Right lobe of liver (tissue), 6 donors: Measurements from ENCODE around the gene EFNA3. TPM values are rescaled to one million over a fixed set of nuclear protein-coding genes. Genes with fewer than 3 reads are reported as not detected.
"Not testable (repeated sequence)": the region's sequence is repeated elsewhere in the genome, so short reads cannot be mapped to it uniquely, and the experiment has no call there.

Source experiments
- ATAC-seq, 4 donors: fragments of 200-7000 bp; cut with Tn5 transposase; one replicate each; pipeline ENCODE4 v1.9.1; 2020; ENCODE audit warnings: mild to moderate bottlenecking in 4 of 4, moderate library complexity in 4 of 4
- DNase-seq, 3 donors: peaks; one replicate each; pipeline ENCODE4 v3.0.0-alpha.2; 2020
- H3K27ac ChIP-seq, 3 donors: fragments of 200-600 bp; one replicate each; pipeline ENCODE4 v1.8.0; 2022
- H3K27me3 ChIP-seq, 2 donors: fragments of 200-600 bp; one replicate each; pipeline ENCODE4 v1.8.0; 2022
- H3K36me3 ChIP-seq, 4 donors: fragments of 200-600 bp; sonication (generic) in 1 of 4; one replicate each; pipeline versions ENCODE4 v1.5.1 to v1.8.0; 2017 to 2022; ENCODE audit warnings: control low read depth in 1 of 4
- H3K4me1 ChIP-seq, 4 donors: fragments of 200-600 bp; sonication (generic) in 1 of 4; one replicate each; pipeline versions ENCODE4 v1.5.1 to v1.8.0; 2017 to 2022; ENCODE audit warnings: control low read depth in 1 of 4
- H3K4me3 ChIP-seq, 3 donors: fragments of 200-600 bp; one replicate each; pipeline ENCODE4 v1.8.0; 2022
- H3K9me3 ChIP-seq, 4 donors: fragments of 200-600 bp; sonication (generic) in 1 of 4; one replicate each; pipeline versions ENCODE4 v1.5.1 to v1.8.0; 2017 to 2022; ENCODE audit warnings: control low read depth in 1 of 4
- CTCF ChIP-seq, 4 donors: fragments of 200-600 bp in 3 of 4; fragments of 450-650 bp in 1 of 4; IDR thresholded peaks; one replicate each; pipeline versions ENCODE4 v1.5.1 to v1.8.0; 2016 to 2022; ENCODE audit warnings: antibody characterized with exemption in 4 of 4, mild to moderate bottlenecking in 2 of 4
- POLR2A ChIP-seq: fragments of 450-650 bp; IDR thresholded peaks from one replicate; pipeline ENCODE4 v1.6.1; 2017; ENCODE audit warnings: antibody characterized with exemption, mild to moderate bottlenecking
- WGBS: methylation state at CpG from one replicate; pipeline ENCODE4 v1.1.6; 2018; ENCODE audit warnings: low coverage, low lambda C conversion rate; ENCODE audit not compliant: insufficient coverage; ENCODE audit errors: missing lambda C conversion rate; 5-methylcytosine and 5-hydroxymethylcytosine counted together
- intact Hi-C, 2 donors: fragments of 100-400 bp; cut with DNase I; formaldehyde crosslinking; loops; one replicate each; pipeline versions ENCODE4 v1.11.2 to v1.14.1; 2022
- total RNA-seq, 6 experiments: library from RNA; depleted of rRNA in 2 of 6; stranded (reverse); fragments of >200 nt in 2 of 6; fragmentation: NEBNext Ultra II Directional in 3 of 6; extraction: Animal tissue kit (Norgen Biotek cat#: 25700) in 3 of 6; gene quantifications; one replicate each; pipeline versions ENCODE4 v1.1.0 to v1.2.4, GENCODE V29; 2016 to 2023
- donor health status: DM: no; HTN: yes; CAD: no.
- donor health status: DM: no; HTN: no; CAD: no.
- donor health status: DM: no; HTN: no; CAD: no.
- donor health status: DM: no; HTN: yes; CAD: no.
- donor health status: DM: no; HTN: yes; CAD: no.

Gene EFNA3
- total RNA-seq, 6 experiments from 2014 or later, result 0.26 to 4.0 (median 2.5) TPM

- H3K9me3 ChIP-seq, result no peaks in the 10 kb centered on the region
- no peak overlapping the region for H3K4me3 ChIP-seq
- no peaks in the 10 kb centered on the region for H3K36me3 ChIP-seq
- no peak for ATAC-seq
- TF ChIP-seq CTCF (IDR thresholded peaks at IDR 0.05) (no peak), POLR2A (no peak)
- intact Hi-C loops, result no loop called here
- peaks cover 0 to 22% (median 7%) of the 10 kb centered on the region in 4 donors for H3K4me1 ChIP-seq
- no peaks in the 10 kb centered on the region for H3K27me3 ChIP-seq
- DNase-seq, result no peak
- 66% methylated on average over 8 of the region's 8 CpGs for WGBS
- no peak overlapping the region for H3K27ac ChIP-seq
Measured at GRCh38 chr1:155110826-155111225, 32.2 kb downstream of the EFNA3 start.

GRCh38 chr1:155113450-155113980, 34.9 kb downstream of the EFNA3 start:
- Histone ChIP-seq H3K27ac (no peak overlapping the region), H3K36me3 (no peaks in the 10 kb centered on the region), H3K4me3 (no peak overlapping the region), H3K27me3 (no peaks in the 10 kb centered on the region), H3K9me3 (no peaks in the 10 kb centered on the region), H3K4me1 (no peaks in the 10 kb centered on the region)
- WGBS, result 60% methylated on average over 3 of the region's 5 CpGs
- intact Hi-C loops, result no loop called here
- ATAC-seq (no peak), DNase-seq (no peak)
- TF ChIP-seq POLR2A (no peak), CTCF (IDR thresholded peaks at IDR 0.05) (no peak)

- H3K4me3 ChIP-seq, result no peak overlapping the region
- H3K4me1 ChIP-seq, result no peaks in the 10 kb centered on the region
- no peak overlapping the region for H3K27ac ChIP-seq
- intact Hi-C loops, result no loop called here
- no peak for TF ChIP-seq CTCF (IDR thresholded peaks at IDR 0.05)
- no peak for TF ChIP-seq POLR2A
- H3K9me3 ChIP-seq, result no peaks in the 10 kb centered on the region
- DNase-seq (peak in 1 of 3 donors; percentile 35), ATAC-seq (peak in 1 of 4 donors; percentile 13)
- WGBS, result 80% methylated on average over 3 of the region's 5 CpGs
- no peaks in the 10 kb centered on the region for H3K27me3 ChIP-seq
- no peaks in the 10 kb centered on the region for H3K36me3 ChIP-seq
Measured at GRCh38 chr1:155116113-155116764, 37.6 kb downstream of the EFNA3 start.

GRCh38 chr1:155117610-155118009, 39.0 kb downstream of the EFNA3 start:
- no peaks in the 10 kb centered on the region for H3K27me3 ChIP-seq
- intact Hi-C loops, result no loop called here
- no peaks in the 10 kb centered on the region for H3K4me1 ChIP-seq
- DNase-seq, result peak in 1 of 3 donors; percentile 11
- H3K9me3 ChIP-seq, result no peaks in the 10 kb centered on the region
- H3K27ac ChIP-seq, result no peak overlapping the region
- H3K36me3 ChIP-seq, result no peaks in the 10 kb centered on the region
- H3K4me3 ChIP-seq, result no peak overlapping the region
- ATAC-seq, result no peak
- TF ChIP-seq POLR2A (no peak), CTCF (IDR thresholded peaks at IDR 0.05) (no peak)
- 66% methylated on average over 3 of the region's 4 CpGs for WGBS

GRCh38 chr1:155118090-155118489, 39.5 kb downstream of the EFNA3 start:
- peak in 1 of 3 donors; percentile 11 for DNase-seq
- H3K4me1 ChIP-seq, H3K36me3 ChIP-seq, H3K27ac ChIP-seq, ATAC-seq, H3K9me3 ChIP-seq, H3K4me3 ChIP-seq, intact Hi-C loops, H3K27me3 ChIP-seq: not testable (repeated sequence)
- 92% methylated on average over 7 of the region's 7 CpGs for WGBS
